Left kidney (tissue), 2 donors: Measurements from ENCODE around the gene MPZ. TPM values are rescaled to one million over a fixed set of nuclear protein-coding genes. Genes with fewer than 3 reads are reported as not detected.
"Not testable (repeated sequence)": the region's sequence is repeated elsewhere in the genome, so short reads cannot be mapped to it uniquely, and the experiment has no call there.

Experiments
- DNase-seq: peaks from one replicate; pipeline ENCODE4 v3.0.0-alpha.2; 2013
- polyA plus RNA-seq: library from polyadenylated mRNA; unstranded; fragments of 120-200 nt; gene quantifications from one replicate; pipeline ENCODE4 v1.2.1, GENCODE V29; 2013; ENCODE audit not compliant: insufficient read length

MPZ gene
- polyA plus RNA-seq, 1 donor = 3.5 TPM

- DNase-seq = peak; percentile 61
Measured at GRCh38 chr1:161258439-161259344, 51.1 kb downstream of the MPZ start, which contains the start of gene PCP4L1. Gene PCP4L1, plus strand, starts transcription at chr1:161258745. Its CDS starts 230 bp downstream, at chr1:161258975.

GRCh38 chr1:161257109-161257508 lies 52.7 kb downstream of the MPZ start:
- DNase-seq = not testable (repeated sequence)

DNA sequence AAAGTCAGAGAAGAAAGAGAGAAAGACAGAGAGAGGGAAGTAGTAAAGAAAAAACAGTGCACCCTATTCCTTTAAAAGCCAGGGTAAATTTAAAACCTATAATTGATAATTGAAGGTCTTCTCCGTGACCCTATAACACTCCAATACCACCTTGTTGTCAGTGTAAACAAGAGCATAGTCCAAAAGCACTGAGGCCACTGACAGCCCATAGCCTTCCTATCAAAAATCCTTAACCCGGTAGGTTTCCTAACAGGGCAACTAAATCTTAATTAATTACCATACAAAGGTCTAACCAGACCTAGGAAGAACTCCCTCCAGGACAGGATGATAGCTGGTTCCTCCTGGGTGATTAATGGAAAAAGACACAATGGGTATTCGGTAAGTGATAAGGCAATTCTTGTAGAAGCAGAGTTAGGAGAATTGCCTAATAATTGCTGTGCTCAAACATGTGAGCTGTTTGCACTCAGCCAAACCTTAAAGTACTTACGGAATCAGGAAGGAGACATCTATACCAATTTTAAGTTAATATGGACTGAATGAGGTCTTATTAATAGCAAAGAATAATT lies 53.7 kb downstream of the MPZ start:
- DNase-seq = not testable (repeated sequence)

- DNase-seq = not testable (repeated sequence)
Measured at GRCh38 chr1:161255302-161255701, 54.5 kb downstream of the MPZ start.

Other genes starting within 250 kb of the MPZ start
- gene ARHGAP30, start 240.1 kb downstream of the MPZ start, polyA plus RNA-seq = 2.2 TPM
- gene NECTIN4, start 220.4 kb downstream of the MPZ start, polyA plus RNA-seq = 4.0 TPM
- gene KLHDC9, start 211.6 kb downstream of the MPZ start, polyA plus RNA-seq = 15.0 TPM
- 61.2 TPM for gene PFDN2, start 191.9 kb downstream of the MPZ start, polyA plus RNA-seq
- gene NIT1, start 191.9 kb downstream of the MPZ start, polyA plus RNA-seq = 50.5 TPM
- gene DEDD, start 177.3 kb downstream of the MPZ start, polyA plus RNA-seq = 57.2 TPM
- 142 TPM for gene UFC1, start 156.0 kb downstream of the MPZ start, polyA plus RNA-seq
- 58.3 TPM for gene USP21, start 150.5 kb downstream of the MPZ start, polyA plus RNA-seq
- gene PPOX, start 143.5 kb downstream of the MPZ start, polyA plus RNA-seq = 46.6 TPM
- 36.8 TPM for gene B4GALT3, start 132.5 kb downstream of the MPZ start, polyA plus RNA-seq
- 1.4 TPM for gene ADAMTS4, start 110.9 kb downstream of the MPZ start, polyA plus RNA-seq
- gene NDUFS2, start 107.6 kb downstream of the MPZ start, polyA plus RNA-seq = 211 TPM
- 10.8 TPM for gene FCER1G, start 94.7 kb downstream of the MPZ start, polyA plus RNA-seq
- not detected for gene APOA2, start 86.3 kb downstream of the MPZ start, polyA plus RNA-seq
- gene TOMM40L, start 83.9 kb downstream of the MPZ start, polyA plus RNA-seq = 14.4 TPM
- gene NR1I3, start 71.8 kb downstream of the MPZ start, polyA plus RNA-seq = 3.6 TPM
- 1.2 TPM for gene PCP4L1, start 51.2 kb downstream of the MPZ start, polyA plus RNA-seq
- 272 TPM for gene SDHC, start 4.4 kb upstream of the MPZ start, polyA plus RNA-seq
- gene CFAP126, start 57.9 kb upstream of the MPZ start, polyA plus RNA-seq = 15.2 TPM
- gene FCGR2A, start 195.5 kb upstream of the MPZ start, polyA plus RNA-seq = 5.3 TPM
- gene HSPA6, start 214.6 kb upstream of the MPZ start, polyA plus RNA-seq = 0.35 TPM
- gene FCGR3A, start 239.8 kb upstream of the MPZ start, polyA plus RNA-seq = 1.1 TPM